GM23338 (cell line): ENCODE data around the gene SUV39H1. TPM values are rescaled to one million over a fixed set of nuclear protein-coding genes. Genes with fewer than 3 reads are reported as not detected.

Experiments used
- ATAC-seq: fragments of 200-7000 bp; cut with Tn5 transposase; 3 replicates; pipeline ENCODE4 v1.9.1; 2020
- DNase-seq: peaks from one replicate; pipeline ENCODE4 v3.0.0-alpha.2; 2015; ENCODE audit warnings: low spot score
- H2AFZ ChIP-seq: fragments of 200-600 bp; sonication (generic); 2 replicates; pipeline ENCODE4 v1.8.0; 2016; ENCODE audit warnings: antibody characterized with exemption, mild to moderate bottlenecking, moderate library complexity
- H3F3A ChIP-seq: fragments of 200-600 bp; sonication (generic); replicated peaks from 2 replicates; pipeline ENCODE4 v1.8.0; 2017; ENCODE audit warnings: antibody characterized with exemption, mixed run types, low read depth
- H3K27ac ChIP-seq: fragments of 200-600 bp; sonication (generic); 2 replicates; pipeline ENCODE4 v1.6.1; 2016; ENCODE audit warnings: low read depth
- H3K27me3 ChIP-seq: fragments of 200-600 bp; sonication (generic); 2 replicates; pipeline ENCODE4 v1.8.0; 2016; ENCODE audit warnings: mild to moderate bottlenecking, mixed run types, moderate library complexity; ENCODE audit not compliant: insufficient read depth
- H3K36me3 ChIP-seq: fragments of 200-600 bp; sonication (generic); 2 replicates; pipeline ENCODE4 v1.8.0; 2016; ENCODE audit warnings: mild to moderate bottlenecking; ENCODE audit not compliant: insufficient read depth
- H3K4me1 ChIP-seq: fragments of 200-600 bp; sonication (generic); 2 replicates; pipeline ENCODE4 v1.8.0; 2016; ENCODE audit warnings: mild to moderate bottlenecking, moderate library complexity; ENCODE audit not compliant: insufficient read depth
- H3K4me2 ChIP-seq: fragments of 200-600 bp; sonication (generic); 2 replicates; pipeline ENCODE4 v1.7.1; 2017; ENCODE audit warnings: mixed run types
- H3K4me3 ChIP-seq: fragments of 200-600 bp; sonication (generic); 2 replicates; pipeline ENCODE4 v1.6.1; 2016; ENCODE audit warnings: mixed run types
- H3K79me2 ChIP-seq: fragments of 200-600 bp; sonication (generic); replicated peaks from 2 replicates; pipeline ENCODE4 v1.8.0; 2017; ENCODE audit warnings: mild to moderate bottlenecking; ENCODE audit not compliant: insufficient read depth
- H3K9me2 ChIP-seq: fragments of 200-600 bp; sonication (generic); 2 replicates; pipeline ENCODE4 v1.8.0; 2017; ENCODE audit not compliant: insufficient read depth
- H4K20me1 ChIP-seq: fragments of 200-600 bp; sonication (generic); replicated peaks from 2 replicates; pipeline ENCODE4 v1.8.0; 2017; ENCODE audit warnings: mild to moderate bottlenecking; ENCODE audit not compliant: insufficient read depth
- H3K27ac Mint-ChIP-seq: 2 replicates; pipeline ENCODE4 v1.8.0; 2020; ENCODE audit warnings: inconsistent platforms, mild to moderate bottlenecking, moderate library complexity, mixed read lengths
- H3K27me3 Mint-ChIP-seq: 3 replicates; pipeline ENCODE4 v1.8.0; 2022; ENCODE audit warnings: low read depth, mild to moderate bottlenecking, moderate library complexity, mixed read lengths, inconsistent platforms; ENCODE audit not compliant: insufficient read depth, poor library complexity
- H3K36me3 Mint-ChIP-seq: 3 replicates; pipeline ENCODE4 v1.8.0; 2021; ENCODE audit warnings: low read depth, mild to moderate bottlenecking, inconsistent platforms, moderate library complexity, mixed read lengths
- H3K4me1 Mint-ChIP-seq: 3 replicates; pipeline ENCODE4 v1.8.0; 2020; ENCODE audit warnings: mild to moderate bottlenecking, inconsistent platforms, mixed read lengths
- H3K4me3 Mint-ChIP-seq: 3 replicates; pipeline ENCODE4 v1.8.0; 2021; ENCODE audit warnings: moderate library complexity, mild to moderate bottlenecking, inconsistent platforms, mixed read lengths
- H3K9me3 Mint-ChIP-seq: 3 replicates; pipeline ENCODE4 v1.8.0; 2020; ENCODE audit warnings: moderate library complexity, mild to moderate bottlenecking, inconsistent platforms, mixed read lengths
- CREB1 ChIP-seq: fragments of 250-450 bp; sonication (Bioruptor Pico); IDR thresholded peaks from 2 replicates; pipeline ENCODE4 v1.5.0; 2020; ENCODE audit warnings: low read depth, mild to moderate bottlenecking, moderate library complexity
- CTCF ChIP-seq, 2 experiments: fragments of 200-600 bp in 1 of 2; sonication (generic) in 1 of 2; conservative IDR thresholded peaks; 2 replicates each; pipeline versions ENCODE4 v1.5.1 to v1.6.1; 2016 to 2017; ENCODE audit warnings: antibody characterized with exemption in 2 of 2, low read depth in 2 of 2, mild to moderate bottlenecking in 2 of 2, moderate library complexity in 1 of 2
- ETS1 ChIP-seq: IDR thresholded peaks from 2 replicates; pipeline ENCODE4 v1.6.1; 2016; ENCODE audit warnings: antibody characterized with exemption
- EZH2 ChIP-seq: fragments of 200-600 bp; sonication (generic); IDR thresholded peaks from one replicate; pipeline ENCODE4 v1.8.0; 2017; ENCODE audit warnings: antibody characterized with exemption, mild to moderate bottlenecking, low read depth; ENCODE audit not compliant: unreplicated experiment
- EZH2phosphoT487 ChIP-seq: fragments of 200-600 bp; sonication (generic); IDR thresholded peaks from one replicate; pipeline ENCODE4 v1.8.1; 2018; ENCODE audit warnings: antibody characterized with exemption; ENCODE audit not compliant: unreplicated experiment
- JUNB ChIP-seq: IDR thresholded peaks from one replicate; pipeline ENCODE4 v1.6.1; 2016; ENCODE audit warnings: antibody characterized with exemption; ENCODE audit not compliant: unreplicated experiment
- NANOG ChIP-seq: IDR thresholded peaks from 2 replicates; pipeline ENCODE4 v1.6.1; 2016; ENCODE audit warnings: antibody characterized with exemption, borderline replicate concordance
- POLR2AphosphoS5 ChIP-seq: IDR thresholded peaks from 2 replicates; pipeline ENCODE4 v1.6.1; 2016; ENCODE audit warnings: antibody characterized with exemption, low read depth
- REST ChIP-seq: IDR thresholded peaks from one replicate; pipeline ENCODE4 v1.6.1; 2018; ENCODE audit warnings: antibody characterized with exemption; ENCODE audit not compliant: unreplicated experiment
- STAT1 ChIP-seq: IDR thresholded peaks from one replicate; pipeline ENCODE4 v1.6.1; 2016; ENCODE audit warnings: antibody characterized with exemption; ENCODE audit not compliant: unreplicated experiment
- ZNF114 ChIP-seq: fragments of 250-450 bp; sonication (Bioruptor Pico); IDR thresholded peaks from 2 replicates; pipeline ENCODE4 v1.5.0; 2020; ENCODE audit warnings: mild to moderate bottlenecking, moderate library complexity
- ZNF331 ChIP-seq: fragments of 250-450 bp; sonication (Bioruptor Pico); IDR thresholded peaks from 2 replicates; pipeline ENCODE4 v1.5.0; 2020; ENCODE audit warnings: low read depth, mild to moderate bottlenecking, moderate library complexity
- ZNF462 ChIP-seq: fragments of 250-450 bp; sonication (Bioruptor Pico); IDR thresholded peaks from 2 replicates; pipeline ENCODE4 v1.5.0; 2020; ENCODE audit warnings: mild to moderate bottlenecking, moderate library complexity
- polyA plus RNA-seq: library from polyadenylated mRNA; unstranded; fragments of >200 nt; fragmentation: Nextera tagmentation; extraction: Ambion mirVana; gene quantifications from 2 replicates; pipeline ENCODE4 v1.2.1, GENCODE V29; 2016
- total RNA-seq: library from RNA; depleted of rRNA; stranded (reverse); fragments of >200 nt; shearing (Covaris generic); gene quantifications from 2 replicates; pipeline ENCODE4 v1.2.3, GENCODE V29; 2014

Gene SUV39H1
- total and polyA plus RNA-seq, 2 experiments from 2014 or later = 9.5 to 15.2 TPM

GRCh38 chrX:48702716-48703115 is 6.2 kb downstream of the SUV39H1 start:
- no peak overlapping the region for H3K4me2 ChIP-seq
- H3K27me3 ChIP-seq = no peaks in the 10 kb centered on the region
- TF ChIP-seq EZH2phosphoT487 (no peak), ZNF462 (no peak), REST (no peak), CTCF (conservative IDR thresholded peaks at IDR 0.05; ENCODE audit: low read depth in 2 of 2) (no peak), STAT1 (no peak), JUNB (no peak), ZNF331 (CRISPR knock-in tag) (no peak), CREB1 (CRISPR knock-in tag) (no peak), ETS1 (no peak), ZNF114 (CRISPR knock-in tag) (no peak), POLR2AphosphoS5 (no peak), EZH2 (no peak), NANOG (no peak)
- DNase-seq = no peak
- no peak overlapping the region for H3K27ac ChIP-seq
- Mint-ChIP-seq H3K9me3 (no peaks in the 10 kb centered on the region), H3K4me3 (no peak overlapping the region), H3K4me1 (peaks cover 18% of the 10 kb centered on the region), H3K27ac (no peak overlapping the region), H3K36me3 (peaks cover 57% of the 10 kb centered on the region), H3K27me3 (peaks cover 6% of the 10 kb centered on the region)
- H3K9me2 ChIP-seq = no peaks in the 10 kb centered on the region
- no peak overlapping the region for H2AFZ ChIP-seq
- H4K20me1 ChIP-seq = no peaks in the 10 kb centered on the region; the same call in 1 of the 2 replicates
- no peaks in the 10 kb centered on the region for H3F3A ChIP-seq
- H3K4me3 ChIP-seq = no peak overlapping the region
- peaks cover 4% of the 10 kb centered on the region for H3K79me2 ChIP-seq
- H3K4me1 ChIP-seq = peaks cover 8% of the 10 kb centered on the region; the same call in 1 of the 2 replicates
- ATAC-seq = no peak
- H3K36me3 ChIP-seq = no peaks in the 10 kb centered on the region
